ENCODE data around the gene NINL.

The NINL gene

DNA sequence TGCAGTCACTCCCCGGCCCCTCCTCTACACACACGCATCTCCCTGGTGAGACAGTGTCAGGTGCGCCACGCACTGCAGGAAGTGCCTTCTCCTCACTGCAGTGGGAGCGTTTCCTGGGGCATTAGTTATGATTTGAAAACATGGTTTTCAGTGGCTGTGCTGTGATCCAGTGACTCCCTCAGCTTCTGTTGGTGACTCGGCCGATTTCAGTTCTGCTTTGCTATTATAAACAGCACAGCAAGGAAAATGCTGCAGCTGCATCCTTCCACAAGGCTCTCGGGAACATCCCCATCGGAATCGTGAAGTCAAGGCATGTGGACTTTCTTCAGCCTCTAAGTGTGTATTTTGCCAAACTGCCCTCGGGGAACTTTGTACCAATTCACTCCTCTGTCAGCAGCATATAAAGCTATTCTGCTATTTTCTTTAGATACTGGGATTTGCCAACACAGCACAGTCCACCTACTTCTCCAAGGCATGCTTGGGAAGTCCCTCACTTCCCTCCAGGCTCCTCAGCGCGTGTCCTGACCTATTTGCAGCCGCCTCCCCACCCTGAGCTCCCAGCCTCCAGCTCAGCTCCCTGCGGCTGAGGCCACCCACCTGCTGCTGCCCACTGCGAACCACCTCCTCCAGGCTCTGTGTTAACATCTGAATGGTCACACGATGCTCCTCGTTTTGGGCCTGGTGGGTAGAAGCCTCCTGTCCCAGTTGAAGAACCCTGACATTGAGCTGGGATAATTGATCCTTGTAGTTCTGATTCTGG is 123.4 kb downstream of the NINL start:
- no peak for DNase-seq

DNA sequence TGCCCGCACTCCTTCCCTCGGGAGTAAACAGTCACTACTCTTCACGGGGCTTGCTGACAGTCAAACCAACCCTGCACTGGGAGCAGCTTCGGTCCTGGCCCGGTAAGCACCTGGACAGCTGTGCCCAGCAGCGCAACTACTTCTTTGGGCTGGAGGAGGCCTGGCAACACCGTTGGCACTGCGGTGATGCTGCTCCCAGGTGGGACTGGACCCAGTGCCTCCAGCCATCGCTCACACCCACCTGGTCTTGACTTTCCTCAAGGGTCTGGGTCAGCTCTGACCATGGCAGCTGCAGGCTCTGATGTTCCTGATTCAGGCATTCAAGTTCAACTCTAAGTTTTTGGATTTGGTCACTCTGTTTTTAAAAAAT is 124.1 kb downstream of the NINL start:
- no peak for DNase-seq

DNA sequence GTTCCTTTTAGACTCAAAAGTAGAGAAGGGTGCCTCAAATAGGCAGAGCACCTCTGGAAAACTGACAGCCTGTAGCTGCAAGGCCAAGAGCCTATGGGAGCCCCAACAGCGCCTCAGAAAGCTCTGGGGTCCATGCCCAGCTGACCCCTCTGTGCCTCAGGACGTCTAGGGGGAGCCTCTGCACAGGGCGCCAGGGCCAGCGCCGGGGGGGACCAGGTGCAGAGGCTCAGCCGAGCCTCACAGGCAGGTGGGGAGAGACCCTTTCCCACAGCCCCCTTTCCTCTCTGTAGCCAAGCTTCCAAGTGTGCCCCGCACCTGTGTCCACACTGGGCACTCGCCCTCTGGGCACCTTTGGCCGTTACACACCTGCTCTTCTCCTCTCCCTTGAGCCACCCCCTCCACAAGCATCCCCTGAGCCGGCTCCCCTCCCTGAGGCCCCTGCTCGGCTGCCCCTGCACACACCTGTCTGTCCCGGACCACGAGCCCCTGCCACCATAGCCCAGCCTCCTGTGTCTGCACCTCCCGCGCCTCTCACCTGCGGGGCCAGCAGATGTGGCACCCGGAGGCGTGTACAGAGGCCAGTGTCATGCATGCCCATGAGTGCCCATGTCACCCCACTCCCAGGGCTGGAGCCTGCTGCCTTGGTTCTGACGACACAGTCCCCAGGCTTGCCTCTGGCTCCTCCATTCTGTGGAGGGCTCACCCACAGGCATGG is 124.6 kb downstream of the NINL start:
- no peak for DNase-seq

DNA sequence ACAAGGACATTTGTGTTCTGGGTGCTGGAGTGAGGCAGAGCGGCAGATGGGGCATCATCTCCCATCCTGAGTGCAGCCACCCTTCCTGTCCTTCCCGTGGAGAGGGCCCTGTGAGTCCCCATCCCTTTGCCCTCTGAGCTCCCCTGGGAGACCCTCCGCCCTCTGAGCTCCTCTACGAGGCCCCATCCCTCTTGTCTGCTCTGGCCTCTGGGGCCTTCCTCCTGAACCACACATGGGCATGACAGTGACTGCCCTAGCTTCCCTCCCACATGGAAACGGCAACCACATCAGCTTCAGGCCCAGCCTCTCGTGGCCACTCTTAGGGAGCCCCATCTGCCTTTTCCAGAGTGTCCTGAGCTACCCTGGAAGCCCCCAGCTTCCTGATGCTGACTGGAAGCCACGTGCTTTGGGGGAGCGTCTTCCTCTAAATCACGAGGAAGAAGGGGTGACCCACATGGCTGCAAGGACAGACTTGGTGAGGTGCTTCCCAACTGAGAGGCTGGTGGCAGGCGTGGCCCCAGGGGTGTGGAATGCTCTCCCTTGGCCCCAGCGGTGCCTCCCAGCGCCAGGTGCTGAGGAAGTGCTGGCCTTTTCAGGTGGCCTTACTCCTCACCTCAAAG is 125.3 kb downstream of the NINL start:
- no peak for DNase-seq

DNA sequence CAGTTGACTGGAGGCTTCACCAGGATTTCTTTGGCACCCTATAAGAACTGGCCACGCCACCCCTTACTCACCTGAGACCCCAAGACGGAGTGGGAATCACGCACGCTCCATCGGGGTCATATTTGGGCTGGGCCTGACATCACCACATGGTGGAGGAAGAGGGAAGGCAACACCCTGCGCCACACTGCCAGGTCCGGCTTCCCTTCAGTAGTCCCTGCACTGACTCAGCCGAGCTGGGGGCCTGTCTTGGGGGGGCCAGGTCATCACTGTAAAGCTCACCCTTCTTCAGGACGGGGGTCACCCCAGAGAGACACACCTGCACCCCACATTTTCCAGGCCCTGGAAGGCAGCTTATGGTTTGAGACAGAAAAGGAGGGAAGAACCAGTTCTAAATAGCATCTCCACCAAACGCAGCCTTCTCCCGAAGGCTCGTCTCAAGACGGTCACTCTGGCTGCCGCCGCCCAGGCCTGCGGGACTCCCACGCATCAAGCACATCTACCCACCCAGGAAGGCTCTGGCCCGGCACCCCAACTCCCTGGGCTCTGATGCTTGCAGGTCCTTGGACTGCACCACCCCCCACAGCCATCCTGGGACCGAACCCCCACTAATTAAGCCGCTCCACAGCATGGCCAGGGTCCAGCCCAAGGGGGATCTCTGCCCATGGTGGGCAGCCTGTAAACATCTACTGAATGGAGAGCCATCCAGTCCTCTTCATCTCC is 126.1 kb downstream of the NINL start:
- no peak for DNase-seq

DNA sequence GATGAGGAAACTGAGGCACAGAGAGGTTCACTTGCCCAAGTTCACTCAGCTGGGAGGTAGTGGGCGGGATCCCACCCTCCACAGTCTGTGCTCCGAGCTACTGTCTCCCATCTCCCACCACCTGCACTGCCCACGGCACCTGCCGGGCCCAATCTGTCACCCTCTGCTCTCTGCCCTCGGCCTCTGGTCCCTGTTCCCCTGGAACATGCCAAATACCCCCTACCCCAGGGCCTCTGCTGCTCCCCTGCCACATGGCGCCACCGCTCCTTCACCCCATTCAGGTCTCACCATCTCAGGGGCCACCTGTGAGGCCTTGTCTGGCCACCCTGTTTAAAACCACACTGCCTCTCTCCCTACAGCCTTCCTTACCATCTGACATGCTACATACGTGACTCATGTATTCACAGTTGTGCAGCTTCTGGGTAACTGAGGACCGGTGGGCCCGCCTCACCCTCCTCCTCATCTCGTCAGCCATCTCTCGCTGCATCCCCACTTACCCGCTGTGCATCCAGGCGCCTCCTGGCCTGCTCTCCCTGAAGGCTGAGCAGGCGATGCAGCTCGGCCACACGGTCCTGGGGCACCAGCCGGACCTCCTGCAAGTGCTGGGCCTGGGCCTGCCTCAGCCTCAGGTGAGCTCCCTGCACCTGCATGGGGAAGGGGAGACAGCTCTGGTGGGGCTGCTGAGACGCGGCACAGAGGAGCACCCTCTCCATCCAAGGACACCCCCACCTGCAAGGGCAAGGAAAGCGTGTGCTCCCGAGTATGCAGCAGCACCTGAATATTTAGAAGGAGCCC is 127.2 kb downstream of the NINL start:
- no peak for DNase-seq

DNA sequence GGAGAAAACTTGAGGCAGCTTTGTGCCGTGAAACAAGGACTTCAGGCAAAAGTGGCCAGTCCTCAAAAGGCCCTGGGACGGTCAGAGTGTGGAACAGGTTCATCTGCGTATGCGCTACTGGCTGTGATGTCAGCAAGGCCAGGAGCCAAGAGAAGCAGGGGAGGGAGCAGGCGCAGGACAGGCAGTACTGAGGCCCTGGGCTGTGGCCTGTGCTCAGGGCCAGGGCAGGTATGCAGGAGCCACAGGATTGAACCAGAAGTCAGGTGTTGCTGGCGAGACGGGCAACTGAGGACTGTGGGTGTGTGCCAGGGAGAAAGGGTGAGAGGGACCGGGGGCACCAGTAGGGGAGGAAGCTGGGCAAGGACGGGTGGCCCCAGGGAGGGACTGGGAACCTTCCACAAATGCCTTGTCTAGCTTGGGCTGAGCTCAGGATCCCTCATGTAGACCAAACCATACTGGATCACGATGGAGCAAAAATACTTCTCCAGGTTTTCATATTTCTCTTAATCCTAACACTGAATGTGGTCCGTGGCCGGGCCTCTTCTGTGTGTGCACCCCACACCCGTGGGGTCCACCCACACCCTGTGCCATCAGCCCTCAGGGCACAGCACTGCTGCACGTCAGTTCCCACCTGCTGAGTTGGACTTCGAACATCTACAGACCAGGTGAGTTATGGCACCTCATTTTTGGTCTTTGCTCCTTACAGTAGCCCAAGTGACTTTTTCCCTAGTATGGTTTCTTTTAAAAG is 131.0 kb downstream of the NINL start:
- no peak for DNase-seq

DNA sequence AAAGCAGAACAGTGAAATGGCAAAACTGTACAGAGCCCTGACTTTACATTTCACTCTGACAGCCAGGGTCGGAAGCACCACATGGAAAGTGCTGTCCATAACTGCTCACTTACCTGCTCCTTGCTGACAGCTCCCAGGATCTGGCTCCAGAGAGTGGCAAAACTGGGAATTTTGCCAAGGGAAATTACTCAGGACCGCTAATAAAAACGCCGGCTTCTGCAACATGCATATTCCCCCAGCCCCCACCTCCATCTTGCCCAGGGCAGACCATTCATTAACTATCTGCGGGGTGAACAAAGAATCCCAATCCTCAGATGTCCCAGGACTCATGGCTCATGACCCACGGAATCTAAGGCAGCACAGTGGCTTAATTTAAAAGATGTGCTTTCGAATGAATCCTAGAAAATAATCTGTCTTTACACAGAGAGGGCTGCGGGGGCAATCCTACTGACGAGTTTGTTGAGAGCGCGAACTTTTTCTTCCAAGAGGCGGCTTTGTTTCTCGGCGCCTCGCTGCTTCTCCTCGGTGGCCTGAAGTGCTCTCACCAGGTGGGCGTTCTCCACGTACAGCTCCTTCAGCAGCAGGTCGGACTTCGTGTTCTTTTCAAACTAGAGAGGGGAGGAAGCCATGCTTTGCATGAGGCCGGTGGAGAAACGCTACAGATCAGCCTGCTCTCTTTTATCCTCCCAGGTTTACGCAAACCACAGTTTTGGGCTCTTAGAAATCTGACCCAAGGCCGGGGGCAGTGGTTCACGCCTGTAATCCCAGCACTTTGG is 132.1 kb downstream of the NINL start:
- no peak for DNase-seq

DNA sequence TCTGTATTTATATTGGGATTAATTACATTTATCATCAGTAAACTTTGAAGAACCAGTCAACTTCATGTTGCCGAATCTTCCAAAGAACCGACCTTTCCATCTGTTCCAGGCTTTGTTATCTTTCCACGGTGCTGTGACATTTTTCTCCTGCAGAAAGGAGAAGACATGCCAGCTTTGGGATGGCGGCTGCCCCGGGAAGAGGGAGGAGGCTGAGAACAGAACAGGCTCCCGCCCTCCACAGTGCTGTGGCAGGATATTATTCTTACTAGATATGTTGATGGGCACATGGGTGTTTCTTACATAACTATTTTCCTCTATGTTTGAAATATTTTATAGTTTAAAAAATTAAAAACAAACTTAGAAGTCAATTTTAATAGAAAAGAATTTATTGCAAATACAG is 133.0 kb downstream of the NINL start:
- no peak for DNase-seq

DNA sequence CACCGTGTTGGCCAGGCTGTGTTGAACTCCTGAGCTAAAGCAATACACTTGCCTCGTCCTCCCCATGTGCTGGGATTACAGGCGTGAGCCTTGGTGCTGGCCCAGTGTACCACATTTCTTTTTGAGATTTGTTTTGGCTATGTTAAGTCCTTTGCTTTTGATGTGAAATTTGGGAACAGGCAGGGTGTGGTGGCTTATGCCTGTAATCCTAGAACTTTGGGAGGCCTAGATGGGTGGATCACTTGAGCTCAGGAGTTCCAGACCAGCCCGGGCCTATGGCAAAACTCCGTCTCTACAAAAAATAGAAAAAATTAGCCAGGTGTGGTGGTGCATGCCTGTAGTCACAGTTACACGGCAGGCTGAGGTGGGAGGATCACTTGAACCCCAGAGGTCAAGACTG is 137.7 kb downstream of the NINL start:
- DNase-seq, result no peak

DNA sequence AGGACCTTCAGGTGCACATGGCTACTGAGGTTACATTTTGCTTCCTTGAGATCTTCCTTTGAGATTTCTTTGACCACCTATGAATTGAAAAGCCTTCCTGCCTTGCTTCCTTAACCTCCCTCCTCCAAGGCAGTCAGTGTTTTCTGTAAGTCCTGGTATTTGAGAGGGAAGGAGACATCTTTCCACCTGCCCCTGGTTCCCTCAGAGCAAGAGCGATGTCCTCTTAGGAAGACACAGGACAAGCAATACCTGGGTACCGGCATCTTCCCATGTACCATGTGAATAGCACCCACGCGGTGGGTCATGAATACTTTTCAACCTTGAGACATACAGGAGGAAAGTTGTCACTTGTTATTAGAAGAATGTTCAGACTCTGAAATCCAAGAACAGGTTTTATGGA is 140.8 kb downstream of the NINL start:
- no peak for DNase-seq

DNA sequence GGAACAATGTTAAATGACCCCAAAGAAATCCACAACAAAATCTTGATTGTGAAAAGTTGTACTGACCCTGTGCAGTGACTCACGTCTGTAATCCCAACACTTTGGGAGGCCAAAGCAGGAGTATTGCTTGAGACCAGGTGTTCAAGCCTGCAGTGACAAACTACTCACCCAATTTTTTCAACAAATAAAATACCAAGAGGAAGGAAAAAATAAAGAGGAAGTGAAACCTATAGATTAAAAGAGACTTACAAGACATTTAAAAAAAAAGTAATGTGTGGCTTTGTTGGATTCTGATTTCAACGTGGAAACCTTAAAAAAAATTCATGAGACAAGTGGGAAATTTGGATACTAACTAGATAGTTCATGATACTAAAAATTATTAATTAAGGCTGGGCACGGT is 146.0 kb downstream of the NINL start:
- no peak for DNase-seq

DNA sequence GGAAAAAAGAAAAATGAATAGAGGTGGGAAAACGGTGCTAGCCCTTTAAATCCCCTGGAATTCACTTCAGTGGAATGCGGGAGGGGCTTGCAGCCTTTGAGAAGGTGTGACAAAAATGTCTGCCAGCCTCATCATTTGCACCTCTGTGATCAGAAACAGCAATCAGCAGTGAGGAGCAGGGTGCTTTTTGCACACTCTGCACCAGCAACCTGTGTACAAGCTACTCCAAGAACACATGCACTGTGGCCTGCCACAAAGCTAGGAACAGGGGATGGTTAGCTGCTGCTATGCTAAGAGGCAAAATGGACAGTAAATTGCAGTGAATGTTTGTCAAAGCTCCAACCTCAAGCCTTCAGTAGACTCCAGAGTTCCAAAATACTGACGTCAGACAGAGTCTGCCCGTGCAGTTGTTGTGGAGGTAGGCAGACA is 148.2 kb downstream of the NINL start:
- no peak for DNase-seq

DNA sequence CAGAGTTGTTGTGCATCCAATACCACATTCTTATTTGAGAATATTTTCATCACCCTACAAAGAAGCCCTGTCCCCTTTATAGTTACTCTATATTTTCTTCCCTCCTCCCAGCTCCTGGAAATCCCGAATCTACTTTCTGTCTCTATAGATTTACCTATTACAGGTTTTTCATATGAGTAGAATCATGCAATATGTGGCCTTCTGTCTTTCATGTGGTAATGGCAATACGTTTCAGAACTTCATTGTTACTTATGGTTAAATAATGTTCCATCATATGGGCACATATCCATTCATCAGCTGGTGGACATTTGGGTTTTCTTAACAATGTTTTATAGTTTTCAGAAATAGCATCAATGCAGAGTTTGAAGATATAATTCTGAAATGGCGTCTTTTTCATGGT is 160.8 kb downstream of the NINL start:
- DNase-seq, result no peak

DNA sequence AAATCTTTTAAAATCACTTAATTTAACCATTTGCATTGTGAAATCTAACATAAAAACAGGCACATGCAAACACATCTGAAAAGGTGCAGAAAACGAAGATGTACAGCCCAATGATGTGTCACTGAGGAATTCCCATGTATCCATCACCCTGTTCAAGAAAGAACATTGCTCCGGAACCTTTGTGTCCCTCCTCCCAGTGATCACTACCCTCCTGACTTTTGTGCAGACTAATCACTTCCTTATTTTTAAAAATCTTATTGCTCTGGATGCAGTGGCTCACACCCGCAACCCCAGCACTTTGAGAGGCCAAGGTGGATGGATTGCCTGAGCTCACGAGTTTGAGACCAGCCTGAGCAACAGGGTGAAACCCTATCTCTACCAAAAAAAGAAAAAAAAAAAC is 163.3 kb downstream of the NINL start:
- no peak for DNase-seq

DNA sequence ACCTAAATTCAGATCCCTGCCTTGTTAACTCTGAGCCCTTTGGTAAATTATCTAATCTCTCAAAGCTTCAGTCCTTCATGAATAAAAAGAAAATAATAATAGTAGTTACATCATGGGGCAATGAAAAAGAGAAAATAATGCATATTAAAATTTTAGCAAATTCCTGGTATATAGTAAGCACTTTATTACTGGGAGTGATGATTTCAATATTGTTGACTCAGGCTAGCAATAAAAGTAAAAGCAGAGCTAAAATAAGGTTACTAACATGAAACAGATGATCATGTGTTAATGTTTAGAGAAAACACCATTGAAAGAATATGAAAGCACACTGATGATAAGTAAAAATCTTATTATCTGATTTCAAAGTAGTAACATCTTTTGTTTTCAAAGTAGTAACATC is 164.2 kb downstream of the NINL start:
- DNase-seq, result no peak

DNA sequence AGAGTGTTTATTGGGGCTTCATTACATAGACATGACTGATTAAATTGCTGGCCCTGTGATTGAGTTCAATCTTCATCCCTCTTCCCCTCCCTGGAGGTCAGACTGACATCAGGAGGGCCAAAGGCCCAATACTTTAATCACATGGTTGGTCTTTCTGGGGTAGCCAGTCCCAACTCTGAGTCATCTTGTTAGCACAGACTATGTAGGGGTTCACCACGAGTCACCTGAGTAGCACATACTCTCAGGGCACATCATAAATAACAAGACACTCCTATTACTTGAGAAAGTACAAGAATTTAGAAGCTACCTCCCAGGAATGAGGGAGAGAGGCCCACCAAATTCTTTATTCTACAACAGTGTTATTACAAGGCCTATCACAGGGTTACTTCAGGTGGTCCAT is 166.6 kb downstream of the NINL start:
- no peak for DNase-seq

DNA sequence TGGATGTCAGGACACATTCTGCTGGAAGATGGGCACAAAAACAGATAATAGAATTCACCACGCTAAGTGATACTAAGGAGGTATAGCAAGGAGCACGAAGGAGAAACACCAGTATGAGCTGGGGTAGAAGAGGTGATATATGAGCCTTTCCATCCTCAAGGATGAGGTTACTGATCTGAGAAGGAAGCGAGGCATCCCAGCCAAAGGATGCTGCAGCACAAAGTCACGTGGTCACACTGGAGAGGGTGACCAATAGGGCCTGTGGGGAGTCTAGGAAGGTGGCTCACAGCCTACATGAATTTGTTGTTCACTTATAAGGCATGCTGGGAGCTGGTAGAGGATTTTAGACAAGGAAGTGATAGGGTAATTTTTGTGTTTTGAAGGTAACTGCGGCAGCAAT is 176.4 kb downstream of the NINL start:
- no peak for DNase-seq

DNA sequence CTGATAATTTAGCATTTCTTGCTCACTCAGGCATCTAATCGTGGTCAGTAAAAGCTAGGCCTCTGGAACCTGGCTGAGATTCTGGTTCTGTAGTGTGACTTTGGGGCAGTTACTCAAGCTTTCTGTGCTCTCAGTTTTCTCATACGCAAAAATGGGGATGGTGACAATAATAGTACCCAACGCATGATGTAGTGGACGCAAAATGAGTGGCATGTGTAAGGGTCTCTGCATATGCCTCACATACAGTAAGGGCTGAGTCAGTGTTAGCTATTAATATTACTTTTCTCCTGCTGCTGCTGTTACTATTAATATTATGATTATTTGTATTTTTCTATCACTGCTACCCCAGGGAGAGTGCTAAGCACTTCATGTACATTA is 177.2 kb downstream of the NINL start:
- DNase-seq, result no peak

DNA sequence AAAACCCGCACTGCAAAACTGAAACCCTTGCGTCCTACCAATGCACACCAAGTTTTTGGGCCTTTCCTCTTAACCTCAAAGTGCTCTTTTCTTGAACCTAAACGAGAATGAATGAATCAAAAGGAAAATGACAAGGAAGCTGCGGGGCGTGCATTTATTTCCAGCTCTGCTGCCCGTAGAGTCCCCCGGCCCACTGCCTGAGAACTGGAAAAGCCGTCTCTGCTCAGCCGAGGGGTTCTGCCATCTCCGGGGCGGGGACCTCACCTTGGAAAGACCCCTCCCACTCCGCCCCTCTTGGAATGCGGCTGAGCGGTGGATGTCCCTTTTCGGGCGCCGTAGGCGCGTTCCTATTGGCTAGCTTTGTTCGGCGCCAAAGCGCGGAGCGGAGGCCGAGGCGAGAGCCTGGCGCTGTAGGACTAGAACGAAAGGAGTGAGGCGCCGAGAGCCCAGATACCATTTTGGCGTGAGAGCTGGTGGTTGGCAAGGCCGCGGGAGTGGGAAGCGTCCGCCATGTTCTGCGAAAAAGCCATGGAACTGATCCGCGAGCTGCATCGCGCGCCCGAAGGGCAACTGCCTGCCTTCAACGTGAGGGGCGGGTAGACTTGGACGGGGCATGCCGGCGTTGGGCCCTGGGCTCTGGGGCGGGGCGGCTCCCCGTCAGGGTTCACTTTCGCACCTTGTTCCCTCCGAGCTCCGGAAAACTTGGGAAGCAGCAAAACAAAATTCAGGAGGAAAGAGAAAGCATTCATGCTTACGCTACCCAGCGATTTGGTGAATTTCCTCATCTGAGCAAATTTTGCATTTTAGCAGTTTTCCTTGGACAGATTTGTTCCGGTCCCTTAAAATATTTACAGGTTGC is 177.8 kb downstream of the NINL start, which contains the start of gene GINS1:
TSS of gene GINS1 (plus strand) at position 363 of the 859 bp plus-strand sequence. CDS start at position 511, 148 bp downstream.
- DNase-seq, result no peak
